Lower leg skin (tissue), 3 donors: Measurements from ENCODE around the gene GYPC.

Experiments used
- CTCF ChIP-seq, 3 donors: fragments of 450-650 bp; IDR thresholded peaks; one replicate each; pipeline ENCODE4 v1.5.1; 2016; ENCODE audit warnings: antibody characterized with exemption in 3 of 3, mild to moderate bottlenecking in 3 of 3, moderate library complexity in 2 of 3
- POLR2A ChIP-seq, 2 donors: fragments of 450-650 bp; IDR thresholded peaks; one replicate each; pipeline ENCODE4 v1.6.1; 2016 to 2017; ENCODE audit warnings: antibody characterized with exemption in 2 of 2, mild to moderate bottlenecking in 1 of 2, moderate library complexity in 1 of 2

- TF ChIP-seq CTCF (IDR thresholded peaks at IDR 0.05), result no peak
- no peak for TF ChIP-seq POLR2A (IDR thresholded peaks at IDR 0.05)
Observed at GRCh38 chr2:126639276-126639675, 16.7 kb upstream of the GYPC start.
